HG02623 (cell line): ENCODE data around the gene IFNA1.
"Not testable (repeated sequence)": the region's sequence is repeated elsewhere in the genome, so short reads cannot be mapped to it uniquely, and the experiment has no call there.

ENCODE experiments used
- ATAC-seq: cut with Tn5 transposase; IDR thresholded peaks from one replicate; pipeline ENCODE4 v1.9.1; 2021; ENCODE audit warnings: moderate library complexity; ENCODE audit not compliant: unreplicated experiment

IFNA1 gene

GRCh38 chr9:21443849-21444625, 3.8 kb downstream of the IFNA1 start:
- peak; percentile 89 for ATAC-seq

- ATAC-seq = not testable (repeated sequence)
Measured at GRCh38 chr9:21449312-21449711, 9.1 kb downstream of the IFNA1 start.

- no peak for ATAC-seq
Measured at GRCh38 chr9:21450733-21451394, 10.6 kb downstream of the IFNA1 start.

GRCh38 chr9:21452681-21453080, 12.4 kb downstream of the IFNA1 start:
- no peak for ATAC-seq

GRCh38 chr9:21454149-21454548, 13.9 kb downstream of the IFNA1 start:
- no peak for ATAC-seq

GRCh38 chr9:21455320-21455719, 15.1 kb downstream of the IFNA1 start:
- ATAC-seq = peak; percentile 93

GRCh38 chr9:21461377-21461776, 21.1 kb downstream of the IFNA1 start:
- no peak for ATAC-seq

GRCh38 chr9:21465138-21465537, 24.9 kb downstream of the IFNA1 start:
- ATAC-seq = no peak

- peak; percentile 73 for ATAC-seq
Measured at GRCh38 chr9:21465859-21466518, 25.8 kb downstream of the IFNA1 start.

- no peak for ATAC-seq
Measured at GRCh38 chr9:21470126-21470525, 29.9 kb downstream of the IFNA1 start.

GRCh38 chr9:21473236-21473635, 33.0 kb downstream of the IFNA1 start:
- ATAC-seq = no peak

GRCh38 chr9:21477466-21477865, 37.2 kb downstream of the IFNA1 start:
- no peak for ATAC-seq

- ATAC-seq = no peak
Measured at GRCh38 chr9:21479152-21479702, 39.0 kb downstream of the IFNA1 start.

- ATAC-seq = no peak
Measured at GRCh38 chr9:21481470-21482056, 41.3 kb downstream of the IFNA1 start.

- ATAC-seq = no peak
Measured at GRCh38 chr9:21482213-21482612, 42.0 kb downstream of the IFNA1 start, which contains the start of gene IFNE. Gene IFNE (minus strand): TSS chr9:21482313. CDS start chr9:21481694, 619 bp downstream.
